Measurements from ENCODE around the gene MIGA2. TPM values are rescaled to one million over a fixed set of nuclear protein-coding genes. Genes with fewer than 3 reads are reported as not detected.

Gene MIGA2
- total and polyA plus RNA-seq, 9 of the 15 experiments (the other 6 are each of a cell fraction or from before 2014, with no cell fraction given): 0.15 to 54.1 (median 18.0) TPM

DNA sequence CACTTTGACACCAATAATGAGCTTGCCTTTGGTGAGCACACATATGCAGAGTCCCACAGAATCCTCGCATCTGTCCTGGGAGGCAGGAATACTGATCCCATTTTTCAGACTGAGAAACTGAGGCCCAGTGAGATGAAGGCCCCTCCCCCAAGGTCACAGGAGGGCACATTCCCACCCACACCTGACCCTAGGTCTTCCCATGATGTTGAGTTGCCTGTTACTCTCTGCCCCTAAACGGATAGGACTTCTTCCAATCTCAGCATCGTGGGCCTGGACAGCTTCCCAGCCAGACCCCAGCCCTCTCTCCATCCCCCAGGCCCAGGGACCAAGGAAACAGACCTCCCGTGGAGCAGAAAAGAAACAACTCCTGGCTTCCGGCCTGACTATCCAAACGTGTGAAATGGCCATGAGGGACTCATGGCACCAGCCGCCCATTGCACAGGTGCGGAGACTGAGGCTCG, 9.2 kb upstream of the MIGA2 start (continued):
- TF ChIP-seq, protein P1, sequence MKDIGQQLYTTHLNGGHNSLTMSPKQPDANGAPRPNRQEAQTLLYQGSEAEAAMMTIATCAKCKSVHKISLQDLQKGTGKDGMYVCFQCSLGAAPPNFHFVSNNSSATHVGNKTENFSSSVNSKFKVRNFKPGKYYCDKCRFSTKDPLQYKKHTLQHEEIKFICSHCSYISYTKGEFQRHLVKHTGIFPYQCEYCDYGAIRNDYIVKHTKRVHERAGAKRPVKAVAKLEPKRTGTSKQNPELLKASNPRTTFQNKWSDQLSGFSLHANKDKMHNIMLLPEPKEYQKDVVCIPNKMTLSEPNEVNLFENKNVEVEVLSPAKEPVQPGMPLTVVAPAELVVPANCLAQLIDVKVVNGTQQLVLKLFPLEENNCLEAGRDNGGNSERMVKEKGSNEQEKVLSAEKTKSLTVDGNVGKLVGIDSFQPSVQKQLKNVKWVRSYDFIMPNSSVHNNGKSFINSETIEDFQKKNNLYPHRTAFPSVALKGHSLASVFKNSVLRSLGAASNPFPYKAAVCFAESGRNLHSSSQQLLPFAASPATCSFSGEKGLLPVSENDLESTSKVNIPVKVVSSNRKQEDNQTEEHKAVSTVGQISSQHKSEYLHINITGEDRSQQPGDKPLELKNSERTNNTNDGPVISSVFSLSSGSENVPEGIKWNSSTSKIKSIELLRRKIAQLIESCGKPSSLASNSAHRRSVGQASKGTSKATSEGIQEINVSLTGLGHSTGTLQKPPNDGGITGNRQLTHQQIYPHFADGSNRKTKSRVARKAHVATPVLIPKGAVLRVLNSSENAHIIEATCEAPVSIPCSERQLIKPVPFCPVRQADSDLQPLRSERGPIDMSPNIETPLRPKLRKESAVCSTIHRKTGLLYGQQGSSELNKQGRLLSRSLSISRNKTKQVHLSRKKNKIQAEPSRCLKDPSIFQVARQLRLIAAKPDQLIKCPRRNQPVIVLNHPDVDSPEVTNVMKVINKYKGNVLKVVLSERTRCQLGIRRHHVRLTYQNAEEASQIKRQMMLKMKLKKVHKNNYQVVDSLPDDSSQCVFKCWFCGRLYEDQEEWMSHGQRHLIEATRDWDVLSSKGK (CRISPR knock-in tag; IDR thresholded peaks at IDR 0.05): no peak
- TF ChIP-seq, protein P2, sequence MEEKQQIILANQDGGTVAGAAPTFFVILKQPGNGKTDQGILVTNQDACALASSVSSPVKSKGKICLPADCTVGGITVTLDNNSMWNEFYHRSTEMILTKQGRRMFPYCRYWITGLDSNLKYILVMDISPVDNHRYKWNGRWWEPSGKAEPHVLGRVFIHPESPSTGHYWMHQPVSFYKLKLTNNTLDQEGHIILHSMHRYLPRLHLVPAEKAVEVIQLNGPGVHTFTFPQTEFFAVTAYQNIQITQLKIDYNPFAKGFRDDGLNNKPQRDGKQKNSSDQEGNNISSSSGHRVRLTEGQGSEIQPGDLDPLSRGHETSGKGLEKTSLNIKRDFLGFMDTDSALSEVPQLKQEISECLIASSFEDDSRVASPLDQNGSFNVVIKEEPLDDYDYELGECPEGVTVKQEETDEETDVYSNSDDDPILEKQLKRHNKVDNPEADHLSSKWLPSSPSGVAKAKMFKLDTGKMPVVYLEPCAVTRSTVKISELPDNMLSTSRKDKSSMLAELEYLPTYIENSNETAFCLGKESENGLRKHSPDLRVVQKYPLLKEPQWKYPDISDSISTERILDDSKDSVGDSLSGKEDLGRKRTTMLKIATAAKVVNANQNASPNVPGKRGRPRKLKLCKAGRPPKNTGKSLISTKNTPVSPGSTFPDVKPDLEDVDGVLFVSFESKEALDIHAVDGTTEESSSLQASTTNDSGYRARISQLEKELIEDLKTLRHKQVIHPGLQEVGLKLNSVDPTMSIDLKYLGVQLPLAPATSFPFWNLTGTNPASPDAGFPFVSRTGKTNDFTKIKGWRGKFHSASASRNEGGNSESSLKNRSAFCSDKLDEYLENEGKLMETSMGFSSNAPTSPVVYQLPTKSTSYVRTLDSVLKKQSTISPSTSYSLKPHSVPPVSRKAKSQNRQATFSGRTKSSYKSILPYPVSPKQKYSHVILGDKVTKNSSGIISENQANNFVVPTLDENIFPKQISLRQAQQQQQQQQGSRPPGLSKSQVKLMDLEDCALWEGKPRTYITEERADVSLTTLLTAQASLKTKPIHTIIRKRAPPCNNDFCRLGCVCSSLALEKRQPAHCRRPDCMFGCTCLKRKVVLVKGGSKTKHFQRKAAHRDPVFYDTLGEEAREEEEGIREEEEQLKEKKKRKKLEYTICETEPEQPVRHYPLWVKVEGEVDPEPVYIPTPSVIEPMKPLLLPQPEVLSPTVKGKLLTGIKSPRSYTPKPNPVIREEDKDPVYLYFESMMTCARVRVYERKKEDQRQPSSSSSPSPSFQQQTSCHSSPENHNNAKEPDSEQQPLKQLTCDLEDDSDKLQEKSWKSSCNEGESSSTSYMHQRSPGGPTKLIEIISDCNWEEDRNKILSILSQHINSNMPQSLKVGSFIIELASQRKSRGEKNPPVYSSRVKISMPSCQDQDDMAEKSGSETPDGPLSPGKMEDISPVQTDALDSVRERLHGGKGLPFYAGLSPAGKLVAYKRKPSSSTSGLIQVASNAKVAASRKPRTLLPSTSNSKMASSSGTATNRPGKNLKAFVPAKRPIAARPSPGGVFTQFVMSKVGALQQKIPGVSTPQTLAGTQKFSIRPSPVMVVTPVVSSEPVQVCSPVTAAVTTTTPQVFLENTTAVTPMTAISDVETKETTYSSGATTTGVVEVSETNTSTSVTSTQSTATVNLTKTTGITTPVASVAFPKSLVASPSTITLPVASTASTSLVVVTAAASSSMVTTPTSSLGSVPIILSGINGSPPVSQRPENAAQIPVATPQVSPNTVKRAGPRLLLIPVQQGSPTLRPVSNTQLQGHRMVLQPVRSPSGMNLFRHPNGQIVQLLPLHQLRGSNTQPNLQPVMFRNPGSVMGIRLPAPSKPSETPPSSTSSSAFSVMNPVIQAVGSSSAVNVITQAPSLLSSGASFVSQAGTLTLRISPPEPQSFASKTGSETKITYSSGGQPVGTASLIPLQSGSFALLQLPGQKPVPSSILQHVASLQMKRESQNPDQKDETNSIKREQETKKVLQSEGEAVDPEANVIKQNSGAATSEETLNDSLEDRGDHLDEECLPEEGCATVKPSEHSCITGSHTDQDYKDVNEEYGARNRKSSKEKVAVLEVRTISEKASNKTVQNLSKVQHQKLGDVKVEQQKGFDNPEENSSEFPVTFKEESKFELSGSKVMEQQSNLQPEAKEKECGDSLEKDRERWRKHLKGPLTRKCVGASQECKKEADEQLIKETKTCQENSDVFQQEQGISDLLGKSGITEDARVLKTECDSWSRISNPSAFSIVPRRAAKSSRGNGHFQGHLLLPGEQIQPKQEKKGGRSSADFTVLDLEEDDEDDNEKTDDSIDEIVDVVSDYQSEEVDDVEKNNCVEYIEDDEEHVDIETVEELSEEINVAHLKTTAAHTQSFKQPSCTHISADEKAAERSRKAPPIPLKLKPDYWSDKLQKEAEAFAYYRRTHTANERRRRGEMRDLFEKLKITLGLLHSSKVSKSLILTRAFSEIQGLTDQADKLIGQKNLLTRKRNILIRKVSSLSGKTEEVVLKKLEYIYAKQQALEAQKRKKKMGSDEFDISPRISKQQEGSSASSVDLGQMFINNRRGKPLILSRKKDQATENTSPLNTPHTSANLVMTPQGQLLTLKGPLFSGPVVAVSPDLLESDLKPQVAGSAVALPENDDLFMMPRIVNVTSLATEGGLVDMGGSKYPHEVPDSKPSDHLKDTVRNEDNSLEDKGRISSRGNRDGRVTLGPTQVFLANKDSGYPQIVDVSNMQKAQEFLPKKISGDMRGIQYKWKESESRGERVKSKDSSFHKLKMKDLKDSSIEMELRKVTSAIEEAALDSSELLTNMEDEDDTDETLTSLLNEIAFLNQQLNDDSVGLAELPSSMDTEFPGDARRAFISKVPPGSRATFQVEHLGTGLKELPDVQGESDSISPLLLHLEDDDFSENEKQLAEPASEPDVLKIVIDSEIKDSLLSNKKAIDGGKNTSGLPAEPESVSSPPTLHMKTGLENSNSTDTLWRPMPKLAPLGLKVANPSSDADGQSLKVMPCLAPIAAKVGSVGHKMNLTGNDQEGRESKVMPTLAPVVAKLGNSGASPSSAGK (IDR thresholded peaks at IDR 0.05): peak; percentile 45
- TF ChIP-seq ZNF23 (CRISPR knock-in tag; IDR thresholded peaks at IDR 0.05) (no peak), HOXB6 (CRISPR knock-in tag; IDR thresholded peaks at IDR 0.05; ENCODE audit: borderline replicate concordance) (no peak), TCF7L2 (IDR thresholded peaks at IDR 0.05; ENCODE audit: low read depth, low read length) (no peak), ZBTB7A (IDR thresholded peaks at IDR 0.05; ENCODE audit: borderline replicate concordance, control insufficient read depth, low read depth, low read length) (peak; percentile 36; the same call in 1 of the 2 replicates), CHD4 (IDR thresholded peaks at IDR 0.05; ENCODE audit: insufficient read depth, insufficient replicate concordance, low read depth, low read length, poor library complexity, severe bottlenecking) (peak; percentile 23), SNRNP70 (optimal IDR thresholded peaks at IDR 0.05; ENCODE audit: low read depth, low read length) (no peak), RBBP5 (IDR thresholded peaks at IDR 0.05; ENCODE audit: borderline replicate concordance, insufficient read depth, low read length, poor library complexity, severe bottlenecking) (no peak), TRIM28 (IDR thresholded peaks at IDR 0.05) (no peak)
- TF ChIP-seq, protein P3, sequence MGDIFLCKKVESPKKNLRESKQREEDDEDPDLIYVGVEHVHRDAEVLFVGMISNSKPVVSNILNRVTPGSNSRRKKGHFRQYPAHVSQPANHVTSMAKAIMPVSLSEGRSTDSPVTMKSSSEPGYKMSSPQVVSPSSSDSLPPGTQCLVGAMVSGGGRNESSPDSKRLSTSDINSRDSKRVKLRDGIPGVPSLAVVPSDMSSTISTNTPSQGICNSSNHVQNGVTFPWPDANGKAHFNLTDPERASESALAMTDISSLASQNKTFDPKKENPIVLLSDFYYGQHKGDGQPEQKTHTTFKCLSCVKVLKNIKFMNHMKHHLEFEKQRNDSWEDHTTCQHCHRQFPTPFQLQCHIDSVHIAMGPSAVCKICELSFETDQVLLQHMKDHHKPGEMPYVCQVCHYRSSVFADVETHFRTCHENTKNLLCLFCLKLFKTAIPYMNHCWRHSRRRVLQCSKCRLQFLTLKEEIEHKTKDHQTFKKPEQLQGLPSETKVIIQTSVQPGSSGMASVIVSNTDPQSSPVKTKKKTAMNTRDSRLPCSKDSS (IDR thresholded peaks at IDR 0.05; ENCODE audit: low read depth, partially characterized antibody): no peak
